PC-3 (cell line): ENCODE measurements around the gene TNK2. TPM values are rescaled to one million over a fixed set of nuclear protein-coding genes. Genes with fewer than 3 reads are reported as not detected.
"Not testable (repeated sequence)": the region's sequence is repeated elsewhere in the genome, so short reads cannot be mapped to it uniquely, and the experiment has no call there.

Experiments used
- ATAC-seq: fragments of 200-7000 bp; cut with Tn5 transposase; 2 replicates; pipeline ENCODE4 v1.9.1; 2020; ENCODE audit warnings: mild to moderate bottlenecking, moderate library complexity
- BruUV-seq: library from RNA; stranded (reverse); fragments of 400-500 nt; replicated peaks from 2 replicates; lab custom pipeline; 2021; lab: Mats Ljungman, UMichigan
- CTCF ChIA-PET: fragments of 300-600 bp; sonication (Branson Sonifier 250); formaldehyde crosslinking; loops from one replicate; lab custom pipeline; 2022; ENCODE audit warnings: antibody characterized with exemption; lab: Charles Lee
- POLR2A ChIA-PET: fragments of 300-600 bp; sonication (Branson Sonifier 250); formaldehyde crosslinking; loops from one replicate; lab custom pipeline; 2022; ENCODE audit warnings: antibody characterized with exemption; ENCODE audit not compliant: unreplicated experiment; lab: Charles Lee
- DNase-seq: peaks from one replicate; pipeline ENCODE4 v3.0.0-alpha.2; 2015
- H2AFZ ChIP-seq: fragments of 300-600 bp; sonication (generic); 2 replicates; pipeline ENCODE4 v1.6.0; 2016; ENCODE audit warnings: antibody characterized with exemption, low read length
- H3F3A ChIP-seq: fragments of 300-600 bp; sonication (generic); one replicate; pipeline ENCODE4 v1.6.0; 2017; ENCODE audit warnings: antibody characterized with exemption, low read length, control low read depth, mild to moderate bottlenecking; ENCODE audit not compliant: unreplicated experiment
- H3K27ac ChIP-seq: fragments of 300-600 bp; sonication (generic); 2 replicates; pipeline ENCODE4 v1.5.1; 2016; ENCODE audit warnings: mild to moderate bottlenecking, low read length
- H3K27me3 ChIP-seq: fragments of 300-600 bp; sonication (generic); 2 replicates; pipeline ENCODE4 v1.6.1; 2016; ENCODE audit warnings: low read length, mixed read lengths
- H3K36me3 ChIP-seq: fragments of 300-600 bp; sonication (generic); 2 replicates; pipeline ENCODE4 v1.6.1; 2016; ENCODE audit warnings: low read depth, mixed run types, low read length, mixed read lengths
- H3K4me1 ChIP-seq: fragments of 300-600 bp; sonication (generic); 2 replicates; pipeline ENCODE4 v1.5.1; 2016; ENCODE audit warnings: low read length; ENCODE audit not compliant: insufficient read depth
- H3K4me2 ChIP-seq: fragments of 300-600 bp; sonication (generic); 2 replicates; pipeline ENCODE4 v1.6.0; 2016; ENCODE audit warnings: low read length
- H3K4me3 ChIP-seq: fragments of 300-600 bp; sonication (generic); 2 replicates; pipeline ENCODE4 v1.5.1; 2016; ENCODE audit warnings: mild to moderate bottlenecking, low read length, mixed read lengths
- H3K79me2 ChIP-seq: fragments of 300-600 bp; sonication (generic); 2 replicates; pipeline ENCODE4 v1.6.1; 2017; ENCODE audit warnings: low read length, mixed read lengths
- H3K9ac ChIP-seq: fragments of 300-600 bp; sonication (generic); 2 replicates; pipeline ENCODE4 v1.6.0; 2016; ENCODE audit warnings: mild to moderate bottlenecking, low read length
- H3K9me2 ChIP-seq: fragments of 300-600 bp; sonication (generic); replicated peaks from 2 replicates; pipeline ENCODE4 v1.6.1; 2016; ENCODE audit warnings: mixed run types, low read length, mixed read lengths
- H3K9me3 ChIP-seq: fragments of 300-600 bp; sonication (generic); 2 replicates; pipeline ENCODE4 v1.6.1; 2016; ENCODE audit warnings: low read length, mixed read lengths
- H4K20me1 ChIP-seq: fragments of 300-600 bp; sonication (generic); 2 replicates; pipeline ENCODE4 v1.6.1; 2016; ENCODE audit warnings: low read length, mixed read lengths
- EZH2 ChIP-seq: fragments of 300-600 bp; sonication (generic); IDR thresholded peaks from one replicate; pipeline ENCODE4 v1.6.1; 2017; ENCODE audit warnings: antibody characterized with exemption, mild to moderate bottlenecking, low read length; ENCODE audit not compliant: unreplicated experiment
- EZH2phosphoT487 ChIP-seq: fragments of 300-600 bp; sonication (generic); IDR thresholded peaks from 2 replicates; pipeline ENCODE4 v1.6.1; 2018; ENCODE audit warnings: mild to moderate bottlenecking, antibody characterized with exemption, low read length, borderline replicate concordance
- intact Hi-C: fragments of 100-400 bp; cut with micrococcal nuclease; formaldehyde crosslinking; loops from 2 replicates; pipeline ENCODE4 v1.9.0; 2023
- total RNA-seq: library from RNA; depleted of rRNA; stranded (reverse); fragments of >200 nt; gene quantifications from 2 replicates; pipeline ENCODE4 v1.2.3, GENCODE V29; 2014
- TF ChIP-seq, protein P1 (sequence below): fragments of 300-600 bp; sonication (generic); conservative IDR thresholded peaks from 2 replicates; pipeline ENCODE4 v1.5.1; 2017; ENCODE audit warnings: antibody characterized with exemption, low read depth, mild to moderate bottlenecking, low read length

Gene TNK2
- total RNA-seq, 1 experiment from 2014 or later, result 49.3 TPM

DNA sequence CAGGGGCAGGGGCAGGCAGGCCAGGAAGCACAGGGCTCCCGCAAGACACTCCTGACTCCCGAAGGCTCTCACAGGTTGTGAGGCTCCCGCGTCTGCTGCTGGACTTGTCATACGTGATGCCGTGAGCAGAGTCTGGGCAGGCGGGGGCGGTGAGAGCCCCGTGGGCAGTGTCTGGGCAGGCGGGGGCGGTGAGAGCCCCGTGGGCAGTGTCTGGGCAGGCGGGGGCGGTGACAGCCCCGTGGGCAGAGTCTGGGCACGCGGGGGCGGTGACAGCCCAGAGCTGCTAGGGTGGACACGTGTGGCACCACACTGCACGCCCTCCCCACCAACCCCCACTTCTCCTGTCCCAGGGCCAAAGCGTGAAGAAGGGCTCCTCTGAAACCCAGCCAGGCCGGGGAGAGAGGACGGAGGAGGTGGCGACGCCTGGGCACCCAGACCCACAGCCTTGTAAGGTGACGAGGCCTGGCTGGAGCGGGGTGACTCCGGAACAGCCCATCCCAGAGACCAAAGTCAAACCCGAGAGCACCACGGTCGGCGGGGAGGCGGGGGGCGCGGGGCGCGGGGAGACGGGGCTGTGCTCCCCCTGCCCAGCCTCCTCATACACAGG, 35.0 kb downstream of the TNK2 start:
- ATAC-seq, result no peak
- no peak overlapping the region for H2AFZ ChIP-seq
- H3K4me2 ChIP-seq, result peak overlapping the region; percentile 37; the same call in 1 of the 2 replicates
- no peak for TF ChIP-seq EZH2phosphoT487
- TF ChIP-seq, protein P1, sequence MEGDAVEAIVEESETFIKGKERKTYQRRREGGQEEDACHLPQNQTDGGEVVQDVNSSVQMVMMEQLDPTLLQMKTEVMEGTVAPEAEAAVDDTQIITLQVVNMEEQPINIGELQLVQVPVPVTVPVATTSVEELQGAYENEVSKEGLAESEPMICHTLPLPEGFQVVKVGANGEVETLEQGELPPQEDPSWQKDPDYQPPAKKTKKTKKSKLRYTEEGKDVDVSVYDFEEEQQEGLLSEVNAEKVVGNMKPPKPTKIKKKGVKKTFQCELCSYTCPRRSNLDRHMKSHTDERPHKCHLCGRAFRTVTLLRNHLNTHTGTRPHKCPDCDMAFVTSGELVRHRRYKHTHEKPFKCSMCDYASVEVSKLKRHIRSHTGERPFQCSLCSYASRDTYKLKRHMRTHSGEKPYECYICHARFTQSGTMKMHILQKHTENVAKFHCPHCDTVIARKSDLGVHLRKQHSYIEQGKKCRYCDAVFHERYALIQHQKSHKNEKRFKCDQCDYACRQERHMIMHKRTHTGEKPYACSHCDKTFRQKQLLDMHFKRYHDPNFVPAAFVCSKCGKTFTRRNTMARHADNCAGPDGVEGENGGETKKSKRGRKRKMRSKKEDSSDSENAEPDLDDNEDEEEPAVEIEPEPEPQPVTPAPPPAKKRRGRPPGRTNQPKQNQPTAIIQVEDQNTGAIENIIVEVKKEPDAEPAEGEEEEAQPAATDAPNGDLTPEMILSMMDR, result no peak
- no peak for TF ChIP-seq EZH2
- no peaks in the 10 kb centered on the region for H3K9me3 ChIP-seq
- no TSS peak for BruUV-seq
- DNase-seq, result no peak
- ChIA-PET CTCF (no interaction called here), POLR2A (no interaction called here)
- peaks cover 35% of the 10 kb centered on the region for H3K79me2 ChIP-seq
- no peaks in the 10 kb centered on the region for H3F3A ChIP-seq
- no peak overlapping the region for H3K4me3 ChIP-seq
- intact Hi-C loops, result no loop called here
- H3K36me3 ChIP-seq, result peaks cover 27% of the 10 kb centered on the region
- H3K9ac ChIP-seq, result no peak overlapping the region
- H3K27me3 ChIP-seq, result no peaks in the 10 kb centered on the region
- H3K4me1 ChIP-seq, result peaks cover 49% of the 10 kb centered on the region
- no peaks in the 10 kb centered on the region for H4K20me1 ChIP-seq
- H3K27ac ChIP-seq, result peak overlapping the region; percentile 23; the same call in 1 of the 2 replicates
- no peaks in the 10 kb centered on the region for H3K9me2 ChIP-seq

DNA sequence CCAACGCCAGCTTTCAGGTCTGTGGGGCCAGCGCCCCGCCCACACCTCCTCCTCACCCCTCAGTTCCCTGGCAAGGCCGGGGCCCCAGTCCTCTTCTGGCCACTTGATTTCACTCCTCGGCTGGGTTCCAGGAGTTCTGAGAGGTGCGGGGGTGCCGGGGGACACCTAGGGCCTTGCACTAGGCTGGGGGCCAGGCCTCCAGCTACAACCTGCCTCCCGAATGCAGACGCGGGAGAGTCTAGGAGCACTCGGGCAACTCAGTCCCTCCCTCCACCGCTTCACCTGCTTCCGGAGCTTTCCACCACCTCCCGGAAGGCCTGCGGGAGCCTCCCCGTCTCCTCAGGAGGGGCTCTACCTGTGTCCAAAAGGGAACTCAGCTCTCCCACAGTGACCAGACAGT, 35.6 kb downstream of the TNK2 start:
- intact Hi-C loops, result no loop called here
- Histone ChIP-seq H3F3A (no peaks in the 10 kb centered on the region), H3K4me2 (no peak overlapping the region), H3K27me3 (no peaks in the 10 kb centered on the region), H3K4me1 (peaks cover 48% of the 10 kb centered on the region), H3K9me3 (no peaks in the 10 kb centered on the region), H3K4me3 (no peak overlapping the region), H4K20me1 (no peaks in the 10 kb centered on the region), H3K79me2 (peaks cover 35% of the 10 kb centered on the region), H3K9me2 (no peaks in the 10 kb centered on the region), H3K9ac (no peak overlapping the region), H3K36me3 (peaks cover 24% of the 10 kb centered on the region), H2AFZ (no peak overlapping the region), H3K27ac (no peak overlapping the region)
- ChIA-PET POLR2A (no interaction called here), CTCF (no interaction called here)
- TF ChIP-seq, protein P1, result no peak
- no peak for TF ChIP-seq EZH2
- TF ChIP-seq EZH2phosphoT487, result no peak
- DNase-seq, result no peak
- no peak for ATAC-seq
- BruUV-seq, result no TSS peak

DNA sequence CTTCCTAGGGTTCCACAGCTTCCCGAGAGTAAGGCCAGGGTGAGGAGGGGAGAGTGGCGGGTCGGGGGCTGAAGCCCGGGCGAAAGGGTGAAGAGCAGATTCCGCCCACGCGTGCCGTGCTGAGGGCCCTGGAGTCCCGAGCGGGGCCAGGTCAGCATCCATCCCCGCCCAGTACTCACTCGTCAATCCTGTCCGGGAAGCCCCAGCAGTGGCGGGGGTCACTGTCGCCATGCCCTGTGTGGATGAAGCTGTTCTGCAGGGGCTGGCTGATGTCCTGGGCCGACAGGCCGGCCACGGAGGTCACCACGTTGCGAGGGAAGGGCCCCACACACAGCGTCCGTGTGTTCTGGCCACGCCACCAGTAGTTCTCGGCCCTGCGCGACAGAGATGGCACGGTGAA, 36.3 kb downstream of the TNK2 start:
- TF ChIP-seq, protein P1, result no peak
- no peak for TF ChIP-seq EZH2
- TF ChIP-seq EZH2phosphoT487, result no peak
- peaks cover 41% of the 10 kb centered on the region for H3K4me1 ChIP-seq

DNA sequence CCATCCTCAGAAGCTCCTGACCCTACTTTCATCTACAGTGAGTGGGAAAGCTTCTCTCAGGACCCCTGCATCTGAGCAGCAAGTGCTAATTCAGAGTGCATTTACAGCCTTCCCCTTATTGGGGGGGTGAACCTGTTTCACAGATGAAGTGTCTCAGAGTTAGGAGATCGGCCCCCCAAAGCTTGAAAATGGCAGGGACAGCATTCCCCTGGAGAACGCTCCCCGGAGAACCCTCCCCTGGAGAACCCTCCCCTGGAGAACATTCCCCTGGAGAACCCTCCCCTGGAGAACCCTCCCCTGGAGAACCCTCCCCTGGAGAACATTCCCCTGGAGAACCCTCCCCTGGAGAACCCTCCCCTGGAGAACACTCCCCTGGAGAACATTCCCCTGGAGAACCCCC, 36.7 kb downstream of the TNK2 start:
- H2AFZ ChIP-seq, DNase-seq, BruUV-seq, H3K9me2 ChIP-seq, H3K4me3 ChIP-seq, H3K9me3 ChIP-seq, H3K27me3 ChIP-seq, POLR2A ChIA-PET, H3K9ac ChIP-seq, H3F3A ChIP-seq, H4K20me1 ChIP-seq, ATAC-seq, H3K4me2 ChIP-seq: not testable (repeated sequence)
- intact Hi-C loops, result loop anchor here (2.0 kb wide), 1 partner anchor 23 kb away; no protein-coding TSS in a partner anchor
- H3K79me2 ChIP-seq, result peaks cover 35% of the 10 kb centered on the region
- CTCF ChIA-PET, result interaction anchor here (0.6 to 1.5 kb wide), 2 partner anchors 9 to 22 kb away, joined by 3 to 6 read pairs; no protein-coding TSS in a partner anchor
- peaks cover 37% of the 10 kb centered on the region for H3K4me1 ChIP-seq
- H3K36me3 ChIP-seq, result peaks cover 24% of the 10 kb centered on the region
- H3K27ac ChIP-seq, result peak overlapping the region; percentile 94

More for the DNA sequence above, 36.3 kb downstream of the TNK2 start:
- ATAC-seq, result no peak
- H3K9ac ChIP-seq, result no peak overlapping the region
- H3K9me2 ChIP-seq, result no peaks in the 10 kb centered on the region
- no peaks in the 10 kb centered on the region for H3F3A ChIP-seq
- peaks cover 35% of the 10 kb centered on the region for H3K79me2 ChIP-seq
- no peak overlapping the region for H3K4me2 ChIP-seq
- ChIA-PET POLR2A (no interaction called here), CTCF (interaction anchor here (0.6 to 1.5 kb wide), 2 partner anchors 9 to 22 kb away, joined by 3 to 6 read pairs; no protein-coding TSS in a partner anchor)
- no peaks in the 10 kb centered on the region for H3K27me3 ChIP-seq
- H2AFZ ChIP-seq, result no peak overlapping the region
- H3K27ac ChIP-seq, result no peak overlapping the region
- H4K20me1 ChIP-seq, result no peaks in the 10 kb centered on the region
- H3K9me3 ChIP-seq, result no peaks in the 10 kb centered on the region
- H3K36me3 ChIP-seq, result peaks cover 24% of the 10 kb centered on the region
- intact Hi-C loops, result no loop called here
- H3K4me3 ChIP-seq, result no peak overlapping the region
- no TSS peak for BruUV-seq
- DNase-seq, result no peak
